Karpas-422 (cell line): ENCODE measurements around the gene VAV3. TPM values are rescaled to one million over a fixed set of nuclear protein-coding genes. Genes with fewer than 3 reads are reported as not detected.
A peak's percentile ranks its signal among the peaks of the same experiment; 100 is the strongest.
"Not testable (repeated sequence)": the region's sequence is repeated elsewhere in the genome, so short reads cannot be mapped to it uniquely, and the experiment has no call there.

Experiments
- DNase-seq: peaks from one replicate; pipeline ENCODE4 v3.0.0-alpha.2; 2015
- H2AFZ ChIP-seq: fragments of 200-600 bp; sonication (generic); 2 replicates; pipeline ENCODE4 v1.6.1; 2014; ENCODE audit warnings: antibody characterized with exemption, low read length, mixed read lengths
- H3K27ac ChIP-seq: fragments of 200-600 bp; sonication (generic); 2 replicates; pipeline ENCODE4 v1.5.1; 2014; ENCODE audit warnings: mild to moderate bottlenecking, low read length, moderate library complexity
- H3K27me3 ChIP-seq: fragments of 200-600 bp; sonication (generic); 2 replicates; pipeline ENCODE4 v1.6.1; 2014; ENCODE audit warnings: low read length, mixed read lengths
- H3K36me3 ChIP-seq: fragments of 200-600 bp; sonication (generic); 2 replicates; pipeline ENCODE4 v1.6.1; 2014; ENCODE audit warnings: low read length, mixed read lengths; ENCODE audit not compliant: insufficient read depth
- H3K4me1 ChIP-seq: fragments of 200-600 bp; sonication (generic); 2 replicates; pipeline ENCODE4 v1.6.1; 2014; ENCODE audit warnings: mild to moderate bottlenecking, low read length, mixed read lengths
- H3K4me2 ChIP-seq: fragments of 200-600 bp; sonication (generic); 2 replicates; pipeline ENCODE4 v1.6.1; 2014; ENCODE audit warnings: low read length, low read depth, mild to moderate bottlenecking; ENCODE audit not compliant: poor library complexity, severe bottlenecking
- H3K4me3 ChIP-seq: fragments of 200-600 bp; sonication (generic); 2 replicates; pipeline ENCODE4 v1.5.1; 2014; ENCODE audit warnings: mild to moderate bottlenecking, antibody characterized with exemption, low read length, mixed read lengths
- H3K79me2 ChIP-seq: fragments of 200-600 bp; sonication (generic); 2 replicates; pipeline ENCODE4 v1.6.1; 2014; ENCODE audit warnings: mild to moderate bottlenecking, low read length, mixed read lengths
- H3K9ac ChIP-seq: fragments of 200-600 bp; sonication (generic); 2 replicates; pipeline ENCODE4 v1.6.0; 2014; ENCODE audit warnings: low read length
- H3K9me2 ChIP-seq: fragments of 200-600 bp; sonication (generic), shearing (Covaris generic); replicated peaks from 2 replicates; pipeline ENCODE4 v1.6.0; 2014; ENCODE audit warnings: mild to moderate bottlenecking, low read length, moderate library complexity; ENCODE audit not compliant: insufficient read depth
- H3K9me3 ChIP-seq: fragments of 300-700, 200-600 bp; sonication (generic); 2 replicates; pipeline ENCODE4 v1.6.1; 2014; ENCODE audit warnings: low read length, mixed read lengths
- H4K20me1 ChIP-seq: fragments of 200-600 bp; sonication (generic); 2 replicates; pipeline ENCODE4 v1.6.1; 2014; ENCODE audit warnings: mild to moderate bottlenecking, antibody characterized with exemption, low read length, low read depth; ENCODE audit not compliant: insufficient read depth
- total RNA-seq: library from RNA; depleted of rRNA; stranded (reverse); fragments of >200 nt; shearing (Covaris generic); gene quantifications from 2 replicates; pipeline ENCODE4 v1.2.3, GENCODE V29; 2014; ENCODE audit warnings: low replicate concordance

Gene VAV3
- total RNA-seq, 1 experiment from 2014 or later: 1.1 TPM

DNA sequence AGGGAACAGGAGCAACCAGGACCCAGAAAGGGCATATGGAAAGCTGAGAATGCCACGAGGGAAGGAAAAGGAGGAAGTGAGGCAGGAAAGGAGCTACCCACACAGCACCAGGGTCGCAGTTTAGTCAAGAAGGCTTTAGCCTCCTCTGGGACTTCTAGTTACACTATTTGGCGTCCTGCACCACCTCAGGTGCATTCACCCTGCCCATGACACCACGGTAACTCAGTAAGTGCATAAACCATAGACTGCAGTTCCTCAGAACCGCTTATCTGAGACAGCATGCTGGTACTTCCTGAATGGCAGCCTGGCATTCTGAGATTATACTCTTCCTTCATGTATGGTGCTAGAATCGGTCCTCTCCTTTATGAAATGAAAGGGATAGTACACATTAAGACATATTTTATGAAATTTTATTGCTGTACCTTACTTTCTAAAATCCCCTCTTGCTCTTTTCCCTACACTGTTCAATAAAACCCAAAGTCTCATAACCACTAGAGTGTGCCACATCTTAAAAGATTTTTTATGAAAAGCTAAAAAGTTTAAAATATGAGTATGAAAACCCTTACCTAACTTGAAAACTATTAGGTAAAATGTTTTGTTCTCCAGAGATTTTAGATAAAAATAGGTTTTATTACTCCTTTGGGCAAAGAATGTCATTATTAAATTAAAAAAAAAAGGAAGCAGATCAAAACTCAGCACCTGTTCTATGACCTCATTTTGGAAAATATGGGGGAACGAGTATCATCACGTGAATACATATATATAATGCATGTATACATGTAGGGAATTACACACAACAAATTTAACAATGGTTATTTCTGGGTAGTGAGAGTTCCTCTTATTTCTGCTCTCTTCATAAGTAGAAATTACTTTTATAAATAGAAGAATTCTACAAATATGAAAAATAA, 67.3 kb downstream of the VAV3 start:
- Histone ChIP-seq H3K4me1 (peaks cover 49% of the 10 kb centered on the region), H3K4me3 (peak overlapping the region; percentile 35), H3K27ac (peak overlapping the region; percentile 72), H3K9ac (peak overlapping the region; percentile 14; the same call in 1 of the 2 replicates), H3K79me2 (no peaks in the 10 kb centered on the region), H4K20me1 (no peaks in the 10 kb centered on the region), H2AFZ (peak overlapping the region; percentile 91), H3K9me2 (no peaks in the 10 kb centered on the region), H3K36me3 (no peaks in the 10 kb centered on the region), H3K4me2 (peak overlapping the region; percentile 68), H3K27me3 (no peaks in the 10 kb centered on the region), H3K9me3 (no peaks in the 10 kb centered on the region)
- DNase-seq: peak; percentile 79

DNA sequence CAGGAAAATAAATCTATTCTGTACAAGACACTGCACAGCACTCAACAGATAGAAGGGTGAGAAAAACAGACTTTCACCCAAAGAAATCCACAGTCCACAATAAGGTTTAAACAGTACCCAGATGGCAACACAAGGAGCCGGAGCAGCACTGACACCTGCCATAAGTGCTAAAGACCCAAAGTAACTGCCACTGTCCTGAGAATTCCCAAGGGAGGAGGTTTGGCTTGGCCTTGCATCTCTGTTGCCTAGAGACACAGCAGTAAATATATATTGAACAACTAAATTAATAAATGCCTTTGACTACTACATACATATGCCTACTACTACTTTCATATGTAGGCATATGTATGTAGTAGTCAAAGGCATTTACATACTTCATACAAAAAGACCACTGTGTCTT, 68.0 kb downstream of the VAV3 start:
- Histone ChIP-seq H3K9me3 (no peaks in the 10 kb centered on the region), H3K4me2 (peak overlapping the region; percentile 68), H4K20me1 (no peaks in the 10 kb centered on the region), H3K9ac (peak overlapping the region; percentile 14; the same call in 1 of the 2 replicates), H3K4me1 (peaks cover 49% of the 10 kb centered on the region), H3K36me3 (no peaks in the 10 kb centered on the region), H3K27me3 (no peaks in the 10 kb centered on the region), H3K27ac (peak overlapping the region; percentile 72), H2AFZ (peak overlapping the region; percentile 91), H3K9me2 (no peaks in the 10 kb centered on the region), H3K4me3 (peak overlapping the region; percentile 35), H3K79me2 (no peaks in the 10 kb centered on the region)
- peak; percentile 73 for DNase-seq

DNA sequence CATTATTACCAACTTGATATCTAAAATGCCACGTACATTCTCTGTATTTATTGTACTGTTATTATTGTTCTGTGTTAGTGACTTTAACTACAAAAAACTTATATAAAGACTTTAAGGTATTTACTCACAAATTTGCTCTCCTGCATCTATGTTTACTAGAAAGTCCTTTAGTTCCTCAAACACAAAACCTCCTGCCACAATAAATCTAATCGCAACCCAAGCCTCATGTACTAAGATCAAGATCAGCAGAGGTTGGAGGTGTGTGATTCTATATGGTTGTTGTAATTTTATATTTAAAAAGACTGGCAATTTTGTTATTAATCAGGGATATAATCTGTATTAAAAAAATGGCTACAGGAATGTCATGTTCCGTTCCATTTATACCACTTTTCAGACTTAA, 68.6 kb downstream of the VAV3 start:
- no peak overlapping the region for H3K9ac ChIP-seq
- no peaks in the 10 kb centered on the region for H3K27me3 ChIP-seq
- no peaks in the 10 kb centered on the region for H4K20me1 ChIP-seq
- no peak for DNase-seq
- H3K4me2 ChIP-seq: peak overlapping the region; percentile 68
- H3K27ac ChIP-seq: peak overlapping the region; percentile 72
- H3K79me2 ChIP-seq: no peaks in the 10 kb centered on the region
- H3K9me2 ChIP-seq: no peaks in the 10 kb centered on the region
- no peak overlapping the region for H3K4me3 ChIP-seq
- H2AFZ ChIP-seq: peak overlapping the region; percentile 59; the same call in 1 of the 2 replicates
- peaks cover 49% of the 10 kb centered on the region for H3K4me1 ChIP-seq
- H3K36me3 ChIP-seq: no peaks in the 10 kb centered on the region
- H3K9me3 ChIP-seq: no peaks in the 10 kb centered on the region

DNA sequence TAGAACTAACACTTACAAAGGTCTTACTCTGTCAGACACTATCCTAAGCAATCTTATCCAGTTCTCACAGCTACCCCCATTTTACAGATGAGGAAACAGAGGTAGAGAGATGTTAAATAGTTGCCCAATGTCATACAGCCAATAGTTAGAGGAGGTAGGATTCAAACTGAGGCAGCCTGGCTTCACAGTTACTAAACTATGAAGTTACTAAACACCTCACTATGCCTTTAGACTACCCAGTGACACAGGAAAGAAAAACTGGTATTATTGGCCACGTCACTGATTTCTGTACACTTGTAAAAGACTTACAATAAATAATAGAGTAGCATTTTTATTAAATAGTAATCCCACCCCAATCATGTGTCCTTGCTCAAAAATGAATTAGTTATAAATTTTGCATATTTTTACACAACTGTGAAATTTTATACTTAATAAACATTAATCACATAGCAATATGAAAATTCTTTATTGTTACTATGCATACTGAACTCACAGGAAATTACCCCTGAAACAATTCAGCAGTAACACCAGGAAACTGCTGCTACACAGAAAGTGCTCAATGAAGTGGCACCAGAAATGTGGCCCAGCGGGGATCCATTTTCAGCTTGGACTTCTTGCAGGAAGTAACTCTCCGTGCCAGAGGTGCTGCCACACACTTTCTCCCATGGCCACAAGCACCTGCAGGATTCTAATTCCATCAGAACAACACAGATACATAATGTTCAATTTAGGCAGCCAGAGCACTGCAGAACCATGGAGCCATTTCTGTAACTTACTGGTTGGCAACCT, 69.4 kb downstream of the VAV3 start:
- H3K4me3 ChIP-seq: no peak overlapping the region
- H2AFZ ChIP-seq: no peak overlapping the region
- H3K27ac ChIP-seq: no peak overlapping the region
- H3K27me3 ChIP-seq: no peaks in the 10 kb centered on the region
- peaks cover 48% of the 10 kb centered on the region for H3K4me1 ChIP-seq
- H4K20me1 ChIP-seq: no peaks in the 10 kb centered on the region
- no peaks in the 10 kb centered on the region for H3K9me3 ChIP-seq
- no peaks in the 10 kb centered on the region for H3K36me3 ChIP-seq
- no peak for DNase-seq
- no peaks in the 10 kb centered on the region for H3K79me2 ChIP-seq
- no peak overlapping the region for H3K4me2 ChIP-seq
- no peaks in the 10 kb centered on the region for H3K9me2 ChIP-seq
- H3K9ac ChIP-seq: no peak overlapping the region

DNA sequence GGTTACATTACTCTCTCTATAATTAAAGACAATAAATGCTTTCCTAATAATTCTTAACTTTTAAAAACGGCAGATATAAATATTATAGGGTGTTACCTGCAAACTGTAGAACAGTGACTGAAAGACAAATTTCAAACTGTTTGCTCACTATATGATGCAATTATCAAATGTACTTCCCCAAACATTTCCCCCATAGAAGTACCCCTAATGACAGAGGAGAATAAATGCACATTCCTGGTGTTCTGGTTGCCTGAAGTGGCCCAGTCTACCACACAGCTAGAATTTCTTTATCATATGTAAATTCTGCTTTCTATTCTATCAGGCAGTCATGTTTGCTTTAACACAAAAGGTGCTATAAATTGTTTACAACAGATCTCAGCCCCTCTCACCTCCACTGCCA, 70.4 kb downstream of the VAV3 start:
- no peak overlapping the region for H3K4me2 ChIP-seq
- no peaks in the 10 kb centered on the region for H3K9me3 ChIP-seq
- H3K9ac ChIP-seq: no peak overlapping the region
- no peak for DNase-seq
- H3K79me2 ChIP-seq: no peaks in the 10 kb centered on the region
- H3K27ac ChIP-seq: no peak overlapping the region
- H3K36me3 ChIP-seq: no peaks in the 10 kb centered on the region
- H2AFZ ChIP-seq: no peak overlapping the region
- no peaks in the 10 kb centered on the region for H3K27me3 ChIP-seq
- peaks cover 40% of the 10 kb centered on the region for H3K4me1 ChIP-seq
- no peaks in the 10 kb centered on the region for H4K20me1 ChIP-seq
- no peak overlapping the region for H3K4me3 ChIP-seq
- H3K9me2 ChIP-seq: no peaks in the 10 kb centered on the region

DNA sequence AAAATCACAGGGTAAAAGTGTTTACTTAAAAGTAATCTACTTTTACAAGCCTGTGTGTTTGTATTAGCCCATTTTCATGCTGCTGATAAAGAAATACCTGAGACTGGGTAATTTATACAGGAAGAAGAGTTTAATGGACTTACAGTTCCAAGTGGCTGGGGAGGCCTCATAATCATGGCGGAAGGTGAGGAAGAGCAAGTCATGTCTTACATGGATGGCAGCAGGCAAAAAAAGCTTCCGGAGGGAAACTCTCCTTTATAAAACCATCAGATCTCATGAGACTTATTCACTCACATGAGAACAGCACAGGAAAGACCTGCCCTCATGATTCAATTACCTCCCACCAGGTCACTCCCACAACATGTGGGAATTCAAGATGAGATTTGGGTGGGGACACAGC, 71.6 kb downstream of the VAV3 start:
- not testable (repeated sequence) for H3K79me2 ChIP-seq, H3K27ac ChIP-seq

DNA sequence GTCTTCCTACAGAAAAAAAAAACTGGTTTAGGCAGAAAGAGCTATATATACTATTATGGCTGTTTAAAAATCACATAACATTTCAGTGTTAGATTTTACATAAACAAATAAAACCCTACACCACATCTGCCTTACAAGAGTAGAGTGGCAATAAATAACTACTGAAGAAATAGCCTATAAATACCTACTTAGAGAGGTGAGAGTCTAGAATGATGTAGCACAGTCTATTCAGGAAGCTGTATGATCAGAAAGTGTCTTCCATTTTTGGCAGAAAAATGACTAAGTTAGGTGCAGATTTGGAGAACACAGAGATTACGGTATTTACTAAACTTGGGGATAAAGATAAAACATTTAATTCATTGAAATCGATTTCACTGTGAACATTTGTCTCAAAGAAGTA, 75.5 kb downstream of the VAV3 start:
- H3K27ac ChIP-seq: no peak overlapping the region
- no peaks in the 10 kb centered on the region for H3K79me2 ChIP-seq
- H3K4me3 ChIP-seq: no peak overlapping the region
- 0 out of 2 replicates have a peak overlapping the region, but pooled peaks have one; percentile 76 for H2AFZ ChIP-seq
- no peak overlapping the region for H3K4me2 ChIP-seq
- no peak overlapping the region for H3K9ac ChIP-seq
- DNase-seq: no peak
- H4K20me1 ChIP-seq: no peaks in the 10 kb centered on the region
- no peaks in the 10 kb centered on the region for H3K9me3 ChIP-seq
- no peaks in the 10 kb centered on the region for H3K9me2 ChIP-seq
- H3K27me3 ChIP-seq: no peaks in the 10 kb centered on the region
- H3K36me3 ChIP-seq: no peaks in the 10 kb centered on the region
- H3K4me1 ChIP-seq: peaks cover 14% of the 10 kb centered on the region

More for the DNA sequence above, 71.6 kb downstream of the VAV3 start:
- not testable (repeated sequence) for H3K4me3 ChIP-seq, H3K9me3 ChIP-seq, H3K9ac ChIP-seq, H3K36me3 ChIP-seq, DNase-seq, H3K27me3 ChIP-seq, H4K20me1 ChIP-seq, H3K9me2 ChIP-seq, H2AFZ ChIP-seq, H3K4me2 ChIP-seq
- H3K4me1 ChIP-seq: peaks cover 35% of the 10 kb centered on the region

DNA sequence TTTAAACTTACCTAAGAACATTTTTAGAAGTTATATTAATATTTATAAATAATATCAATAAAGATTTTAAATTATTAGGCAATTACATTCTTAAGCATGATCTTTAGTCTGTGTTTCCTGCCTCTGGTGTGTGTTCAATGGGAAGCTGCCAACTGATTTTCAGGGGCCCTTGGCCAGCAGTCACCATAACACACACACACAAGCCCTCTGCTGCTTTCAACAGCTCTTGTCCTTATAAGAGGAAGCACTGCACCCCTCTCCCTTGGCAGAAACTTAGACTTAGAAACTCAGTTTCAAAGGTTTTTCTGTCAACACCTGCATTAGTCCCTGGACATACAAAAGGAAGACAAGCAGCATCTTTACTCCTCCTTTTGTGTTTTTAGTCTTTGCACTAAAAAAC, 81.4 kb downstream of the VAV3 start:
- no peaks in the 10 kb centered on the region for H3K79me2 ChIP-seq

More for the DNA sequence above, 81.4 kb downstream of the VAV3 start:
- Histone ChIP-seq H3K4me1 (peaks cover 12% of the 10 kb centered on the region; the same call in 1 of the 2 replicates), H3K9me2 (no peaks in the 10 kb centered on the region), H3K9me3 (no peaks in the 10 kb centered on the region), H3K27ac (no peak overlapping the region), H2AFZ (no peak overlapping the region), H3K4me2 (no peak overlapping the region), H3K9ac (no peak overlapping the region), H3K27me3 (no peaks in the 10 kb centered on the region), H3K36me3 (no peaks in the 10 kb centered on the region), H3K4me3 (no peak overlapping the region), H4K20me1 (no peaks in the 10 kb centered on the region)
- no peak for DNase-seq
